SK-N-MC (cell line): ENCODE data around the gene TBC1D10B.
A peak's percentile ranks its signal among the peaks of the same experiment; 100 is the strongest.
"Not testable (repeated sequence)": the region's sequence is repeated elsewhere in the genome, so short reads cannot be mapped to it uniquely, and the experiment has no call there.

Experiments
- DNase-seq: peaks from one replicate; pipeline ENCODE4 v3.0.0-alpha.2; 2011; ENCODE audit warnings: low read depth, low spot score
- H3K27ac ChIP-seq: fragments of 200-600 bp; sonication (generic); 2 replicates; pipeline ENCODE4 v1.5.1; 2016; ENCODE audit warnings: mixed run types
- H3K36me3 ChIP-seq: fragments of 200-600 bp; sonication (generic); 2 replicates; pipeline ENCODE4 v1.6.1; 2017; ENCODE audit warnings: antibody characterized with exemption, low read length, mixed read lengths; ENCODE audit not compliant: insufficient read depth
- H3K4me3 ChIP-seq: fragments of 200-600 bp; sonication (generic); 2 replicates; pipeline ENCODE4 v1.5.1; 2016
- H3K9ac ChIP-seq: fragments of 200-600 bp; sonication (generic); 2 replicates; pipeline ENCODE4 v1.8.0; 2017; ENCODE audit warnings: mixed run types, mixed read lengths; ENCODE audit not compliant: insufficient read length
- H3K9me3 ChIP-seq: fragments of 200-600 bp; sonication (generic); 2 replicates; pipeline ENCODE4 v1.6.1; 2017; ENCODE audit warnings: low read depth, mild to moderate bottlenecking, antibody characterized with exemption, low read length, moderate library complexity, mixed read lengths
- EZH2 ChIP-seq: fragments of 200-600 bp; sonication (generic); IDR thresholded peaks from one replicate; pipeline ENCODE4 v1.6.1; 2017; ENCODE audit warnings: antibody characterized with exemption
- FOXP2 ChIP-seq: optimal IDR thresholded peaks from 2 replicates; pipeline ENCODE3; 2011; ENCODE audit warnings: mild to moderate bottlenecking, moderate library complexity; ENCODE audit not compliant: insufficient read depth; ENCODE audit errors: extremely low read length, control extremely low read depth
- POLR2AphosphoS5 ChIP-seq: IDR thresholded peaks from 2 replicates; pipeline ENCODE4 v1.6.1; 2012; ENCODE audit warnings: mild to moderate bottlenecking, low read depth, low read length, borderline replicate concordance

The TBC1D10B gene

GRCh38 chr16:30335598-30336474 lies 34.5 kb downstream of the TBC1D10B start:
- TF ChIP-seq POLR2AphosphoS5 (no peak), FOXP2 (no peak), EZH2 (no peak)
- H3K36me3 ChIP-seq, result no peaks in the 10 kb centered on the region
- DNase-seq, result no peak
- no peaks in the 10 kb centered on the region for H3K9me3 ChIP-seq
- H3K4me3 ChIP-seq, result peak overlapping the region; percentile 79
- H3K27ac ChIP-seq, result no peak overlapping the region
- H3K9ac ChIP-seq, result no peak overlapping the region

GRCh38 chr16:30335028-30335597 lies 35.2 kb downstream of the TBC1D10B start:
- peak overlapping the region; percentile 65 for H3K9ac ChIP-seq
- not testable (repeated sequence) for DNase-seq
- TF ChIP-seq POLR2AphosphoS5, result peak; percentile 60; the same call in 1 of the 2 replicates

GRCh38 chr16:30334473-30334989 lies 35.8 kb downstream of the TBC1D10B start:
- H3K27ac ChIP-seq, H3K36me3 ChIP-seq, H3K9me3 ChIP-seq, DNase-seq: not testable (repeated sequence)
- Histone ChIP-seq H3K9ac (peak overlapping the region; percentile 51), H3K4me3 (peak overlapping the region; percentile 79)

More at GRCh38 chr16:30335028-30335597, 35.2 kb downstream of the TBC1D10B start:
- Histone ChIP-seq H3K27ac (peak overlapping the region; percentile 60; the same call in 1 of the 2 replicates), H3K4me3 (peak overlapping the region; percentile 79)
- H3K9me3 ChIP-seq, H3K36me3 ChIP-seq: not testable (repeated sequence)

- not testable (repeated sequence) for DNase-seq, H3K4me3 ChIP-seq, H3K36me3 ChIP-seq, H3K9me3 ChIP-seq, H3K9ac ChIP-seq, H3K27ac ChIP-seq
These were observed 46.1 kb downstream of the TBC1D10B start for GRCh38 chr16:30324220-30324619.

- H3K4me3 ChIP-seq, DNase-seq, H3K9me3 ChIP-seq, H3K36me3 ChIP-seq, H3K9ac ChIP-seq, H3K27ac ChIP-seq: not testable (repeated sequence)
These were observed 51.6 kb downstream of the TBC1D10B start for GRCh38 chr16:30318647-30319046.

GRCh38 chr16:30310937-30311336 lies 59.4 kb downstream of the TBC1D10B start:
- H3K4me3 ChIP-seq, H3K9ac ChIP-seq, DNase-seq, H3K9me3 ChIP-seq, H3K27ac ChIP-seq, H3K36me3 ChIP-seq: not testable (repeated sequence)

- H3K4me3 ChIP-seq, H3K27ac ChIP-seq, H3K36me3 ChIP-seq, H3K9ac ChIP-seq, H3K9me3 ChIP-seq, DNase-seq: not testable (repeated sequence)
These were observed 61.0 kb downstream of the TBC1D10B start for GRCh38 chr16:30309255-30309654.
